Liver (tissue), 9 donors: ENCODE measurements around the gene NRSN2. TPM values are rescaled to one million over a fixed set of nuclear protein-coding genes. Genes with fewer than 3 reads are reported as not detected.

Source experiments
- DNase-seq: peaks from one replicate; pipeline ENCODE4 v3.0.0-alpha.2; 2017; ENCODE audit warnings: low spot score
- H3K27ac ChIP-seq, 2 donors: one replicate each; pipeline ENCODE4 v1.7.0; 2013; ENCODE audit warnings: inconsistent platforms in 2 of 2, low read length in 2 of 2, control low read depth in 1 of 2, low read depth in 1 of 2, mild to moderate bottlenecking in 1 of 2
- H3K27me3 ChIP-seq, 4 donors: one replicate each; pipeline versions ENCODE4 v1.6.1 to v1.7.0; 2013; ENCODE audit warnings: low read length in 3 of 4, inconsistent platforms in 1 of 4, mild to moderate bottlenecking in 1 of 4, moderate library complexity in 1 of 4; ENCODE audit not compliant: control insufficient read depth in 4 of 4, insufficient read depth in 4 of 4
- H3K36me3 ChIP-seq, 4 donors: one replicate each; pipeline versions ENCODE4 v1.6.1 to v1.7.0; 2013; ENCODE audit warnings: low read length in 3 of 4, mild to moderate bottlenecking in 3 of 4, low read depth in 1 of 4, moderate library complexity in 1 of 4; ENCODE audit not compliant: control insufficient read depth in 4 of 4, insufficient read depth in 3 of 4
- H3K4me1 ChIP-seq, 4 donors: one replicate each; pipeline versions ENCODE4 v1.6.1 to v1.7.0; 2013; ENCODE audit warnings: low read length in 3 of 4, mild to moderate bottlenecking in 3 of 4, moderate library complexity in 1 of 4; ENCODE audit not compliant: control insufficient read depth in 4 of 4, insufficient read depth in 4 of 4
- H3K4me3 ChIP-seq, 3 donors: one replicate each; pipeline versions ENCODE4 v1.6.1 to v1.7.0; 2013; ENCODE audit warnings: low read length in 3 of 3, control low read depth in 1 of 3, low read depth in 1 of 3, mild to moderate bottlenecking in 1 of 3
- H3K9ac ChIP-seq, 2 donors: one replicate each; pipeline ENCODE4 v1.7.0; 2013; ENCODE audit warnings: low read length in 2 of 2, mild to moderate bottlenecking in 2 of 2, moderate library complexity in 2 of 2, control low read depth in 1 of 2, low read depth in 1 of 2
- H3K9me3 ChIP-seq, 4 donors: one replicate each; pipeline versions ENCODE4 v1.6.1 to v1.7.0; 2013; ENCODE audit warnings: low read length in 3 of 4; ENCODE audit not compliant: control insufficient read depth in 4 of 4
- EGR1 ChIP-seq, 2 donors: IDR thresholded peaks; 2 replicates each; pipeline ENCODE4 v1.6.1; 2016 to 2018; ENCODE audit warnings: antibody characterized with exemption in 2 of 2, low read depth in 2 of 2
- FOXA1 ChIP-seq: IDR thresholded peaks from 2 replicates; pipeline ENCODE4 v1.6.1; 2016; ENCODE audit warnings: antibody characterized with exemption
- FOXA2 ChIP-seq: IDR thresholded peaks from 2 replicates; pipeline ENCODE4 v1.6.1; 2016; ENCODE audit warnings: antibody characterized with exemption
- GABPA ChIP-seq, 2 donors: IDR thresholded peaks in 1 of 2; conservative IDR thresholded peaks in 1 of 2; 2 replicates each; pipeline ENCODE4 v1.6.1; 2016; ENCODE audit warnings: antibody characterized with exemption in 2 of 2, mild to moderate bottlenecking in 1 of 2, moderate library complexity in 1 of 2
- HNF4A ChIP-seq, 2 donors: conservative IDR thresholded peaks; 2 replicates each; pipeline ENCODE4 v1.6.1; 2016; ENCODE audit warnings: antibody characterized with exemption in 2 of 2, mild to moderate bottlenecking in 2 of 2
- HNF4G ChIP-seq: IDR thresholded peaks from 2 replicates; pipeline ENCODE4 v1.6.1; 2016; ENCODE audit warnings: antibody characterized with exemption
- JUND ChIP-seq, 2 donors: IDR thresholded peaks; 2 replicates each; pipeline ENCODE4 v1.6.1; 2016; ENCODE audit warnings: antibody characterized with exemption in 2 of 2
- NR2F2 ChIP-seq: IDR thresholded peaks from 2 replicates; pipeline ENCODE4 v1.6.1; 2016; ENCODE audit warnings: antibody characterized with exemption
- RAD21 ChIP-seq, 2 donors: IDR thresholded peaks; 2 replicates each; pipeline ENCODE4 v1.6.1; 2016; ENCODE audit warnings: antibody characterized with exemption in 2 of 2, mild to moderate bottlenecking in 2 of 2
- RXRA ChIP-seq, 2 donors: IDR thresholded peaks; 2 replicates each; pipeline ENCODE4 v1.6.1; 2017 to 2018; ENCODE audit warnings: antibody characterized with exemption in 2 of 2, mild to moderate bottlenecking in 1 of 2
- SP1 ChIP-seq: IDR thresholded peaks from 2 replicates; pipeline ENCODE4 v1.6.1; 2018; ENCODE audit warnings: antibody characterized with exemption, mild to moderate bottlenecking
- TAF1 ChIP-seq: conservative IDR thresholded peaks from 2 replicates; pipeline ENCODE4 v1.6.1; 2016; ENCODE audit warnings: antibody characterized with exemption, mild to moderate bottlenecking
- YY1 ChIP-seq: IDR thresholded peaks from 2 replicates; pipeline ENCODE4 v1.6.1; 2016; ENCODE audit warnings: antibody characterized with exemption, mild to moderate bottlenecking
- WGBS: extraction: QIAGEN DNeasy Blood & Tissue Kit; methylation state at CpG from one replicate; pipeline ENCODE4 v1.1.7; 2013; 5-methylcytosine and 5-hydroxymethylcytosine counted together
- polyA plus RNA-seq, 2 donors: library from polyadenylated mRNA; stranded (reverse) in 1 of 2; unstranded in 1 of 2; fragments of 200-250 nt in 1 of 2; fragments of >200 nt in 1 of 2; fragmentation: Nextera tagmentation in 1 of 2; extraction: Ambion mirVana in 1 of 2; gene quantifications; one replicate each; pipeline versions ENCODE4 v1.2.1 to v1.2.3, GENCODE V29; 2013 to 2015
- total RNA-seq, 2 donors: library from RNA; depleted of rRNA; stranded (reverse); fragments of >200 nt; gene quantifications; one replicate each; pipeline ENCODE4 v1.2.3, GENCODE V29; 2014
- TF ChIP-seq, protein P1 (sequence below): fragments of 150-350 bp; IDR thresholded peaks from 2 replicates; pipeline ENCODE4 v1.5.1; 2017; ENCODE audit warnings: improper control_type of control experiment, low read depth, low read length; ENCODE audit not compliant: missing input control
- TF ChIP-seq, protein P2 (sequence below): IDR thresholded peaks from 2 replicates; pipeline ENCODE4 v1.6.1; 2016; ENCODE audit warnings: antibody characterized with exemption
- TF ChIP-seq, protein P3 (sequence below): IDR thresholded peaks from 2 replicates; pipeline ENCODE4 v1.6.1; 2016; ENCODE audit warnings: antibody characterized with exemption, mild to moderate bottlenecking
- TF ChIP-seq, protein P4 (sequence below): IDR thresholded peaks from 2 replicates; pipeline ENCODE4 v1.6.1; 2016; ENCODE audit warnings: antibody characterized with exemption
- TF ChIP-seq, protein P5 (sequence below): IDR thresholded peaks from 2 replicates; pipeline ENCODE4 v1.6.1; 2016; ENCODE audit warnings: antibody characterized with exemption
- donor health status: healthy.
- donor health status: healthy.
- donor health status: healthy.
- donor health status: healthy.
- donor health status: healthy.

The NRSN2 gene
- total and polyA plus RNA-seq, 4 donors = 1.9 to 12.0 (median 4.7) TPM

DNA sequence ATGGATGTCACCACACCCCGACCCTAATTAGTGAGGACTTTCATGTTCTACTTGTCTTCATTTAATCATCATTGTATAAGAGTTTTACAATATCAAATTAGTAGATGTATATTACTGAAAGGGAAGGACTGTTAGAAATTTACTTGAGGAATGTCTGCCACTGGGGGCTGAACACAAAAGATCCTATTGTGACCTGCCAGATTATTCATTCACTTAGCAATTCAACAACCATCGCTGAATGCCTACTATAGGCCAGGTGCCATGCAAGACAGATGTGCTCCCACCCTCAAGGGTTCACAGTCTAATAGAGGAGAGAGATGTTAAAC lies 53.2 kb downstream of the NRSN2 start:
- H3K9ac ChIP-seq = no peak overlapping the region
- TF ChIP-seq, protein P1, sequence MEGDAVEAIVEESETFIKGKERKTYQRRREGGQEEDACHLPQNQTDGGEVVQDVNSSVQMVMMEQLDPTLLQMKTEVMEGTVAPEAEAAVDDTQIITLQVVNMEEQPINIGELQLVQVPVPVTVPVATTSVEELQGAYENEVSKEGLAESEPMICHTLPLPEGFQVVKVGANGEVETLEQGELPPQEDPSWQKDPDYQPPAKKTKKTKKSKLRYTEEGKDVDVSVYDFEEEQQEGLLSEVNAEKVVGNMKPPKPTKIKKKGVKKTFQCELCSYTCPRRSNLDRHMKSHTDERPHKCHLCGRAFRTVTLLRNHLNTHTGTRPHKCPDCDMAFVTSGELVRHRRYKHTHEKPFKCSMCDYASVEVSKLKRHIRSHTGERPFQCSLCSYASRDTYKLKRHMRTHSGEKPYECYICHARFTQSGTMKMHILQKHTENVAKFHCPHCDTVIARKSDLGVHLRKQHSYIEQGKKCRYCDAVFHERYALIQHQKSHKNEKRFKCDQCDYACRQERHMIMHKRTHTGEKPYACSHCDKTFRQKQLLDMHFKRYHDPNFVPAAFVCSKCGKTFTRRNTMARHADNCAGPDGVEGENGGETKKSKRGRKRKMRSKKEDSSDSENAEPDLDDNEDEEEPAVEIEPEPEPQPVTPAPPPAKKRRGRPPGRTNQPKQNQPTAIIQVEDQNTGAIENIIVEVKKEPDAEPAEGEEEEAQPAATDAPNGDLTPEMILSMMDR = no peak
- no peak overlapping the region for H3K4me3 ChIP-seq
- peaks cover 0 to 9% (median under 1%) of the 10 kb centered on the region in 4 donors for H3K36me3 ChIP-seq
- 55% methylated on average over 2 of the region's 2 CpGs for WGBS
- peak overlapping the region; percentile 88 to 92 for H3K27ac ChIP-seq
- peaks cover 11 to 28% (median 17%) of the 10 kb centered on the region in 4 donors for H3K4me1 ChIP-seq
- H3K27me3 ChIP-seq = no peaks in the 10 kb centered on the region
- DNase-seq = no peak
- H3K9me3 ChIP-seq = no peaks in the 10 kb centered on the region

DNA sequence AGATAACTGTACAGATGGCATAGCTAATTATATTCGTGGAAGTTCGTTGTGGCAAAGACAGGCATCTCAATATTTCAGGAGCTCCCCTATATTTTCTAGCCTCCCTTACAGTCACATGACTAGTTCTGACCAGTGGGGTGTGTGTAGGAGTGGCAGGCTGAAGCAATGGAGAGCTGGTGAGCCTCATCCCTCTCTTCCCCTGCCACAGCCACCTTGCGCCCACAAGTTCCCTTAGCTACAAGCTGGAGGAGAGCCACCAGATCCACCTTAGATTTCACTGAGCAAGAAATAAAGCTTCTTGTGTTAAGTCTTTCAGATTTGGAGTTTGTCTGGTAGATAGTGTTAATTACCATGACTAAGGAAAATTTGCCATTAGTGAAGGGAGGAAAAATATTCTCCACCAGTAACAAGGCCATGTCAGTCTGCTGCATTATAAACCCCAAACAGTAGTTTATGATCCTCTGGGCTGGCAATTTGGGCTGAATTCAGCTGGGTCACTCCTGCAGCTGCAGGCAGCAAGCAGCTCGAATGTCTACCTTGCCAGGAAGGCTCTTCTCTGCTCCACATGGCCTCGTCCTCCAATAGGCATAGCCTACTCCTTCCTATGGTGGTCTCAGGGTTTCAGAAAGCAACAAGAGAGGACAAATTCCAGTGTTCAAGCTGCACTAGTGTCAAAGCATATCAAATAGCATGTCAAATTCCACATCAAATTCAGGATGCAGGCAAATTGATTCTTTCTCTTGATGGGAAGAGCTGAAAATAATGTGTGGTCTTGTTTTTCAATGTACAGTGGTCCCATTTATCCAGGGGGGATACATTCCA lies 53.8 kb downstream of the NRSN2 start:
- Histone ChIP-seq H3K36me3 (peaks cover 0 to 4% (median under 1%) of the 10 kb centered on the region in 4 donors), H3K4me1 (peaks cover 11 to 25% (median 15%) of the 10 kb centered on the region in 4 donors), H3K9ac (peak overlapping the region in 1 of 2 donors; percentile 50), H3K9me3 (no peaks in the 10 kb centered on the region), H3K27ac (peak overlapping the region; percentile 88 to 92), H3K27me3 (no peaks in the 10 kb centered on the region), H3K4me3 (no peak overlapping the region)
- DNase-seq = no peak
- TF ChIP-seq, protein P2, sequence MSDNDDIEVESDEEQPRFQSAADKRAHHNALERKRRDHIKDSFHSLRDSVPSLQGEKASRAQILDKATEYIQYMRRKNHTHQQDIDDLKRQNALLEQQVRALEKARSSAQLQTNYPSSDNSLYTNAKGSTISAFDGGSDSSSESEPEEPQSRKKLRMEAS = no peak
- TF ChIP-seq RXRA (IDR thresholded peaks at IDR 0.05) (no peak), JUND (IDR thresholded peaks at IDR 0.05) (no peak), NR2F2 (no peak), EGR1 (IDR thresholded peaks at IDR 0.05; ENCODE audit: low read depth in 2 of 2) (no peak), GABPA (IDR thresholded peaks at IDR 0.05 in 1 of 2, conservative IDR thresholded peaks at IDR 0.05 in 1 of 2) (no peak), YY1 (no peak), TAF1 (no peak), HNF4G (no peak), FOXA2 (no peak), RAD21 (IDR thresholded peaks at IDR 0.05) (no peak), SP1 (no peak), HNF4A (conservative IDR thresholded peaks at IDR 0.05) (no peak), FOXA1 (no peak)
- TF ChIP-seq, protein P3, sequence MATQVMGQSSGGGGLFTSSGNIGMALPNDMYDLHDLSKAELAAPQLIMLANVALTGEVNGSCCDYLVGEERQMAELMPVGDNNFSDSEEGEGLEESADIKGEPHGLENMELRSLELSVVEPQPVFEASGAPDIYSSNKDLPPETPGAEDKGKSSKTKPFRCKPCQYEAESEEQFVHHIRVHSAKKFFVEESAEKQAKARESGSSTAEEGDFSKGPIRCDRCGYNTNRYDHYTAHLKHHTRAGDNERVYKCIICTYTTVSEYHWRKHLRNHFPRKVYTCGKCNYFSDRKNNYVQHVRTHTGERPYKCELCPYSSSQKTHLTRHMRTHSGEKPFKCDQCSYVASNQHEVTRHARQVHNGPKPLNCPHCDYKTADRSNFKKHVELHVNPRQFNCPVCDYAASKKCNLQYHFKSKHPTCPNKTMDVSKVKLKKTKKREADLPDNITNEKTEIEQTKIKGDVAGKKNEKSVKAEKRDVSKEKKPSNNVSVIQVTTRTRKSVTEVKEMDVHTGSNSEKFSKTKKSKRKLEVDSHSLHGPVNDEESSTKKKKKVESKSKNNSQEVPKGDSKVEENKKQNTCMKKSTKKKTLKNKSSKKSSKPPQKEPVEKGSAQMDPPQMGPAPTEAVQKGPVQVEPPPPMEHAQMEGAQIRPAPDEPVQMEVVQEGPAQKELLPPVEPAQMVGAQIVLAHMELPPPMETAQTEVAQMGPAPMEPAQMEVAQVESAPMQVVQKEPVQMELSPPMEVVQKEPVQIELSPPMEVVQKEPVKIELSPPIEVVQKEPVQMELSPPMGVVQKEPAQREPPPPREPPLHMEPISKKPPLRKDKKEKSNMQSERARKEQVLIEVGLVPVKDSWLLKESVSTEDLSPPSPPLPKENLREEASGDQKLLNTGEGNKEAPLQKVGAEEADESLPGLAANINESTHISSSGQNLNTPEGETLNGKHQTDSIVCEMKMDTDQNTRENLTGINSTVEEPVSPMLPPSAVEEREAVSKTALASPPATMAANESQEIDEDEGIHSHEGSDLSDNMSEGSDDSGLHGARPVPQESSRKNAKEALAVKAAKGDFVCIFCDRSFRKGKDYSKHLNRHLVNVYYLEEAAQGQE = no peak
- TF ChIP-seq, protein P1 = no peak
- TF ChIP-seq, protein P4, sequence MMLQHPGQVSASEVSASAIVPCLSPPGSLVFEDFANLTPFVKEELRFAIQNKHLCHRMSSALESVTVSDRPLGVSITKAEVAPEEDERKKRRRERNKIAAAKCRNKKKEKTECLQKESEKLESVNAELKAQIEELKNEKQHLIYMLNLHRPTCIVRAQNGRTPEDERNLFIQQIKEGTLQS = no peak
- TF ChIP-seq, protein P5, sequence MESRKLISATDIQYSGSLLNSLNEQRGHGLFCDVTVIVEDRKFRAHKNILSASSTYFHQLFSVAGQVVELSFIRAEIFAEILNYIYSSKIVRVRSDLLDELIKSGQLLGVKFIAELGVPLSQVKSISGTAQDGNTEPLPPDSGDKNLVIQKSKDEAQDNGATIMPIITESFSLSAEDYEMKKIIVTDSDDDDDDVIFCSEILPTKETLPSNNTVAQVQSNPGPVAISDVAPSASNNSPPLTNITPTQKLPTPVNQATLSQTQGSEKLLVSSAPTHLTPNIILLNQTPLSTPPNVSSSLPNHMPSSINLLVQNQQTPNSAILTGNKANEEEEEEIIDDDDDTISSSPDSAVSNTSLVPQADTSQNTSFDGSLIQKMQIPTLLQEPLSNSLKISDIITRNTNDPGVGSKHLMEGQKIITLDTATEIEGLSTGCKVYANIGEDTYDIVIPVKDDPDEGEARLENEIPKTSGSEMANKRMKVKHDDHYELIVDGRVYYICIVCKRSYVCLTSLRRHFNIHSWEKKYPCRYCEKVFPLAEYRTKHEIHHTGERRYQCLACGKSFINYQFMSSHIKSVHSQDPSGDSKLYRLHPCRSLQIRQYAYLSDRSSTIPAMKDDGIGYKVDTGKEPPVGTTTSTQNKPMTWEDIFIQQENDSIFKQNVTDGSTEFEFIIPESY = no peak
- WGBS = 67% methylated on average over 5 of the region's 5 CpGs
